HG03196 (cell line): ENCODE data around the gene EEF2.

ENCODE experiments used
- ATAC-seq: cut with Tn5 transposase; IDR thresholded peaks from one replicate; pipeline ENCODE4 v1.9.1; 2021; ENCODE audit not compliant: unreplicated experiment

EEF2 gene

GRCh38 chr19:3984908-3985642, at the start of gene EEF2:
Gene EEF2 (minus strand): TSS chr19:3985463. CDS start chr19:3985380, 83 bp downstream.
- ATAC-seq = peak; percentile 50

DNA sequence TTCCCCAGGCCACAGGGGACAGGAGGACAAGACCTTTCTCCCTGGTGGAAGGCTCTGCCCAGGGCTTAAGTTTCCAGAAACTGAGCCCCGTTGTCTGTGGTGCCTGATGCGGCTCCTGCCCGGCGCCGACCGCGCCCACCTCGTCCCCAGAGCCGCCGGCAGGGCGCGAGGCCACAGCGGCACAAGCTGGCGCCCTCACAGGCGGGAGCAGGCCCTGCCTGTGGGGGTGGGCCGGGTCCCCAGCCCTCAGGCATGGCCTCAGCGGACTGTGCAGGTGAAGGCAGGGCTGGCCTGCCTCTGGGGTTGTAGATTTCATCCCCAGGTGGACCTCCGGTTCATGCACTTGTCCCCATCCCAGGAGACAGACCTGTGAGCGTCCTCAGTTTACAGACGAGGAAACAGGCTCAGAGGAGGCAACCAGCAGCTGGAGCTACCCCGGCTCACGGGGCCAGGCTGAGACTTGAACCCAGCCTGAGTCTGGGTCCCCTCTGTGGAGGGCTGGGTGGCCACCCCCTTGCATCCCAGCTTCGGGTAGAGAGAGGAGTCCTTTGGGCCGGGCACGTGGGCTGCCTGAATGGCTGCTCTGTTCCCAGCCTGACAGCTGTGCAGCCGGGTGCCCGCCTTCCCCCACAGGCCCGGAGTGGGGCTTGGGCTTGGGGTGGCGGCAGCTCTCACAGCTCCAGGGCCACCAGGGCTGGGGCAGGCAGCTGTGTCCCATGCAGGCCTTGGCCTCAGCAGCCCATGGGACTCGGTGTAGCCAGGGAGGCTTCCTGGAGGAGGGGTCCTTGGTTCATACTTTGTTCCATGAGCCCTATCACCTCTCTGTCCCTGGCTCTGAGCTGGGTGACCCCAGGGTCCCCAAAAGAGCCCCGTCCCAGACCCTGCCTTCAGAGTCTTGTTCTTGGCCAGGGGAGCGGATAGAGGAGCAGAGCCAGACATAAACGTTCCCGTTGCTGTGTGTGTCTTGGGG, 49.1 kb upstream of the EEF2 start:
- no peak for ATAC-seq

DNA sequence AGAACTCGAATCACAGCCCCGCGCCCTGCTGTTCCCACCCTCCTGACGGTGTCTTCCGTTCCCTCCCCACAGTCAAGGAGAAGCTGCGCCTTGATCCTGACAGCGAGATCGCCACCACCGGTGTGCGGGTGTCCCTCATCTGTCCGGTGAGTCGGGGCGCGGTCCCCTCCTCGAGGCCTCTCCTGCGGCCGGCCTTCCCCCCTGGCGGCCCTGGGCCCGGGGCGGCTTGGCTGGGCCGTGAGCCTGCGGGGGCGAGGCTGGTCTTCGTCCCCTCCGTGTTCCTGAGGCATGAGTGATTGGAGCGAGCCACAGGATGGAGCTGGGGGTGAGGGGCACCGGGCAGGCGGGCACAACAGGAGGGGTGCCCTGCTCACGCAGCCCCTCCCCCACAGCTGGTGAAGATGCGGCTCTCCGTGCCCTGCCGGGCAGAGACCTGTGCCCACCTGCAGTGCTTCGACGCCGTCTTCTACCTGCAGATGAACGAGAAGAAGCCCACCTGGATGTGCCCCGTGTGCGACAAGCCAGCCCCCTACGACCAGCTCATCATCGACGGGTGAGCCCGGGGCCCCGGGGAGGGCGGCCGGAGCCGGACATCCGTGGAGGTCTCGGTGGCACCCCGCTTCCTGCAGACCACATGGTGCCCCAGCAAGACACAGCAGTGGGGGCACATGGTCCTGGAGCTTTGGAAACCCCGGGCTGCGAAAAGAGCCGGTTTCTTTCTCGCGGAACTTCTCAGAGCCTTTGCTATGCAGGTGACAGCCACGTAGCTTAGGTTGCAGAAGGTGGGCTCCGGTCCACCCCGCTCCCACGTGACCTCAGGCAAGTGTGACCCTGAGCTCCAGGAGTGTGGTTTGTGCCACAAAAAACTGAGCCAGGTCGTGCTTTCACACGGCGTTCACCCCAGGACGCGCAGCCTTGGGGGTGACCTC, 48.0 kb upstream of the EEF2 start:
- ATAC-seq = no peak

DNA sequence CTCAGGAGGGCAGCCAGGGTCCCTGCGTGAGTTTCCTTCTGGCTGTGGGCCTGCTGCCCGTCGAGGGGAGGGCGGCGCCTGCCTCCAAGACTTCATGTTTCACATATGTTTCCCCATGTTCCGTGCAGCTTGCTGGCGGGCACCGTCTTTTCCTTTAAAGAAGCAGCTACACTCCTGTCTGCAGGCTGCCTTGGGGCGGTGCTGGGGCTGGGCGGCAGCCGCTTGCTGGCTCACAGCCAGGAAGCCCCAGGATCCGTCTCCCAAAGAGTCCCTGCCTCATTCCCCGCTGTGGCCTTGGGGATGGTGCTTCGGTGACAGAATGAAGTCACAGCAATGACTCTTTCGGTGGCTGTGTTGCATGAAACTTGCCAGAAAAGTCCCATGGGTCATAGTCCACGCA, 47.2 kb upstream of the EEF2 start:
- no peak for ATAC-seq

DNA sequence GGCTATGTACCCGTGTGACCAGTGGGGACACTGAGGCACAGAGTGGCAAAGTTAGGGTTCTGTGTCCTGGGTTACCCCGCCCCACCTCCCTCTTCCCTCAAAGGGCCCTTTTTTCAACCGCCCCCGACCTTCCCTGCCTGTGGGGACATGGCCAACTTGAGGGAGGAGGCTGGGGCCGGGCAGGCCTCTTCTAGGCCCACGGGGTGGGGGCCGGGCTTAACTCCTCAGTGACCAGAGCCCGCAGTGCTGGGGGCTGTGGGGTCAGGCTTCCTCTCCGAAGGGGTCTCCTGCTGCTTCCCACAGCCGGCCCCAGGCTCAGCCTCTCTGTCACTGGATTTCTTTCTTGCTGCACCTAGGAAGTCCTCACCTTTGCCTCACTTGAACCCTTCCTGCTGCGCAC, 46.2 kb upstream of the EEF2 start:
- ATAC-seq = no peak

DNA sequence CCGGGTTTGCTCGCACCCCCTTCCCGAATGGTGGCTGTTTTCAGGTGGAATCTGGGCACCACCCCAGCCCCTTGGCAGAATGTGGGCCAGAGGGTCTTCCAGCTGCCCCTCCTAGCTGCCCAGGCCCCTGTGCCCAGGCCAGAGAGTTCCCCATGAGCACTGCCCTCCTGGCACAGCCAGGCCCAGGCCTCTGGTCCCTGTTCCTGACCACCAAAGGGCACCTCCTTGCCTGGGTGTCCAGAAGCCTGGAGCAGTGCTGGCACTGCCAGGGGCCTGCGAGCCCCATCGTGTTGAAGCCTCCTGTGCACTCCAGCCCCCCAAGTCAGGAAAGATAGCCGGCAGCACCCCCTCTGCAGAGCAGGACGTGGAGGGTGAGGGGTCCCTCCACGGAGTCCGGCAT, 45.7 kb upstream of the EEF2 start:
- ATAC-seq = no peak

DNA sequence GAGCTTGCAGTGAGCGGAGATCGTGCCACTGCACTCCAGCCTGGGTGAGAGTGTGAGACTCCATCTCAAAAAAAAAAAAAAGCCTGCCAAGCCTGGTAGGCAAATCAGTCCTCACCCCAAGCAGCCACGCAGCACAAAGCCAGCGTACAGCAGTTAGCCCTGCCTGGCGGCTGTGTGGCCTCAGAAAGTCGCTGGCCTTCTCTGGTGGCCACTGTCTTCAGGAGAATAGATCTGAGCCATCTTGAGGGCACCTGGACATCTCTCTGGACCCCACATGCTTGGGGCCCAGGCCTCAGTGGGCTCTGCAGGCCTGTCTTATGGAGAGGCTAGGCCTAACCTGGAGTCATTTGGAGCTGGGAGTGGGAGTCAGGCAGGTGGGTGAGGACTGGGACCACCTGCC, 45.3 kb upstream of the EEF2 start:
- no peak for ATAC-seq

GRCh38 chr19:4029247-4029614, 44.0 kb upstream of the EEF2 start:
- no peak for ATAC-seq

DNA sequence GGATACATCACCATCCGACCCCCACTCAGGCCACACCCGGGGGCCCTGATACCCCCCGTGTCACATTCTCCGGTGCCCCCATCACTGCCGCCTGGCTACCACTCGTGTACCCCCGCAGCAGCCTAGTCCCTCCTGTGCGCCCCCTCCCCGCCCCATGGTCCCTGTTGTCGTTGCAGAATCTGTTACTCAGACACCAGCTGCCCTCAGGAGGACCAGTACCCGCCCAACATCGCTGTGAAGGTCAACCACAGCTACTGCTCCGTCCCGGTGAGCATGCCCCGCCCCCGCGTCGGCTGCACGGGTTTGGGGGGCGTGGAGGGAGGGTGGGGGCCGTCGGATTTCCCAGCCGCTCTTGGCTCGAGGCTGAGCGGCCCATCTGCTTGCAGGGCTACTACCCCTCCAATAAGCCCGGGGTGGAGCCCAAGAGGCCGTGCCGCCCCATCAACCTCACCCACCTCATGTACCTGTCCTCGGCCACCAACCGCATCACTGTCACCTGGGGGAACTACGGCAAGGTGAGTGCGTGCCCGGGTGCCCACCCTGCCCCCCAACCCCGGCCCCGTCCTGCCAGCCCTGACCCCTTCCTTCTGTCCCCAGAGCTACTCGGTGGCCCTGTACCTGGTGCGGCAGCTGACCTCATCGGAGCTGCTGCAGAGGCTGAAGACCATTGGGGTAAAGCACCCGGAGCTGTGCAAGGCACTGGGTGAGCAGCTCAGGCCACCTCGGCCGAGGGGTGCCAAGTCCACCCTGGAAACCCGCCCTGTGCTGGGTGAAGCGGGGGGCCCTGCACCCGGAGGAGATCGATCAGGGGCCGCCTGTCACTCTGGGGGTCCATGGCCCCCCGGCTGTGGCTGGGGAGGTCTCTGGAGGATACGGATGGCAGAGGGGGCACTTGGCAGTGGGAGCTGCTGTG, 43.3 kb upstream of the EEF2 start:
- no peak for ATAC-seq

- ATAC-seq = no peak
Observed at GRCh38 chr19:4027146-4027545, 41.9 kb upstream of the EEF2 start.

GRCh38 chr19:4025317-4025716, 40.1 kb upstream of the EEF2 start:
- no peak for ATAC-seq

- no peak for ATAC-seq
Observed at GRCh38 chr19:4023600-4024398, 38.5 kb upstream of the EEF2 start.

DNA sequence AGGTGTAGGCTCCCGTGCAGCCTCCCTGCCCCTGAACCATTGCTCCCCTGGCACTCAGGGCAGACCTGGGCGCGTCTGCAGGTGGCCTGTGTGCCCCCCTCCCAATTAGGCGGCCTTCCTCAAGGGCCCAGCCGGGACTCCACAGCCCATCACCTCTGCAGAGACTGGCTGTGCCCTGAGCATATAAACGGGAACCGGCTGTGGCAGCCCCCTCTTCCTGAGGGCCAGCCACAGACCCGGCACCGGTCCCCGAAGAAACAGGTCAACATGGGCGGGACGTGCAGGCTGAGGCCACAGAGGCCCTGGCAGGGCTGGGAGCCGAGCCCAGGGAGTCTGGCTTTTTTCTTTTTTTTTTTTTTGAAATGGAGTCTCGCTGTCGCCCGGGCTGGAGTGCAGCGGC, 34.3 kb upstream of the EEF2 start:
- ATAC-seq = no peak

DNA sequence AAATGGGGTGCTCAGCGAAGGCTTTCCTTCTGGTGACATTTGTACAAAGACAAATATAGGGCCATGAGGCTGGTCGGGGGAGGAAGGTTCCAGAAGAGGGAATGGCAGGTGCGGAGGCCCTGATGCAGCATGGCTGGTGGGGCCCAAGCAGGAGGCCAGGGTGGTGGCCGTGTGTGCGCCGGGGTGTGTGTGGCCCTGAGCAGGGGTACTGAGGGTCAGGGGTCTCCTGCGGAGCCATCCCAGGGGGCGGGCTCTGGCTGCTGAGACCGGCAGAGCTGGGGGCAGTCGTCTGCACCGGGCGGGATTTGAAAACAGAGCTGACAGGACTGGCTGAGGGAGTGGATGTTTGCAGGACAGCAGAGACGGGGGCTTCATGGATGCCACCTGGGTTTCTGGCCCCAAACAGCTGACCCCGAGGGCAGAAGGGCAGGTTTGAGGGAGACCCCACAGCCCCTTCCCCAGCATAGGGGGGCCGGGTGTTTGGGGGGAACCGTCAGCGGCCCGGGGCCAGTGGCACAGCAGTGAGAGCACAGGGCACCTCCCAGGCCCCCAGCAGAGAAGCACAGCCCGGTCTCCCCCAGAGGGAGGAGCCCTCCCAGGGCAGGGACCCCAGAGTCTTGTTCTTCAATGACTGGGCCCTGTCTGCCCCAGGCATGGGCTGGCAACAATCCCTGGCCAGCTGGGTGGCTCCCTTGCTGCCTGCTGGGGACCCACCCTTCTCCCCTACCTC, 33.7 kb upstream of the EEF2 start:
- ATAC-seq = no peak

DNA sequence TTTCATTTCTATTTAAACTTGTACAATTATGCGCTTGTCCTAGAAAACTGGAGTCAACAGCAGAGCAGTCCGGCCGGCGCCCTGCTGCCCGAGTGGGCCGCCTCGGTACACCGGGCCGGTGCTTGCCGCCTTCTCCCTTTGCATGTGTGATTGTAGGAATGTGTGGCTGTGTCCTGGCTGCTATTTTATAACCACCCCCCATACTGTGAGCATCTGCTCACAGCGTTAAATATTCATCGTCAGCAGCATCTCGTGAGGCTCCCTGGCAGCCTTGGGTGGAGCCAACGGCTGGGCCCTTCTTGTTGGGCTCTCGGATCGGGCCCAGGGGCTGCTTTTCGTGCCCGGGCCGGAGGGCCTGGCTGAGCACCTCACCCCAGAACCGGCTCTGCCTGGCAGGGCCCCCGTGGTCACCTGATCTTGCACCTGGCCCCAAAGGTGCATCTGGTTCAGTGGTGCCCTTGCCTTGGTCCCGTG, 32.9 kb upstream of the EEF2 start:
- ATAC-seq = no peak

- ATAC-seq = no peak
Observed at GRCh38 chr19:4016903-4017638, 31.8 kb upstream of the EEF2 start.

DNA sequence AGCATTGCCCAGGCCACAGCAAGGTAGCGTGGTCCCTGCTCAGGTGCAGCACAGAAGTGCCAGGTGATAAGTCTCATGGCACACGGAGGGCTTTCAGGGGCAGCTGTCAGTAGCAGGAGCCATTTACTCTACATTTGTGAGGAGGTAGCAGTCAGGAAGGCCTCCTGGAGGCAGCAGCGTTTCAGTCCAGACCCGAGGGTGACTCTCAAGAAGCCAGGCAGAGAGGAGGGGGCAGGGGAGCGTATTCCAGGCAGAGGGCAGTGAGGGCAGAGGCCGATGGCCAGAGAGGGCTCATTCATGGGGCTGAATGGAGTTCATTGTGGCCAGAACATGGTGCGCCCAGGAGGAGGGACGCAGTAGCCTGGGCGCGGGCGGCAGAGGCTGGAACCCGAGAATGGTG, 31.2 kb upstream of the EEF2 start:
- no peak for ATAC-seq
